HCT116 (cell line): ENCODE data around the gene DIP2B. TPM values are rescaled to one million over a fixed set of nuclear protein-coding genes. Genes with fewer than 3 reads are reported as not detected.

Experiments
- ATAC-seq: fragments of 200-7000 bp; cut with Tn5 transposase; 2 replicates; pipeline ENCODE4 v1.9.1; 2020; ENCODE audit warnings: mild to moderate bottlenecking, moderate library complexity
- BruUV-seq: library from RNA; stranded (reverse); fragments of 400-500 nt; replicated peaks from 2 replicates; lab custom pipeline; 2021; lab: Mats Ljungman, UMichigan
- CTCF ChIA-PET: fragments of 300-600 bp; sonication (Branson Sonifier 250); formaldehyde crosslinking; loops from one replicate; lab custom pipeline; 2021; ENCODE audit warnings: antibody characterized with exemption; lab: Charles Lee
- POLR2A ChIA-PET: fragments of 300-600, 350-600 bp; sonication (Branson Sonifier 250); formaldehyde crosslinking; loops from one replicate; lab custom pipeline; 2021; ENCODE audit warnings: antibody characterized with exemption; lab: Charles Lee
- RAD21 ChIA-PET, 2 experiments: fragments of 300-600 bp; sonication (Branson Sonifier 250); formaldehyde crosslinking; loops; one replicate each; lab custom pipeline; 2023; ENCODE audit warnings: low total read pairs in 2 of 2; ENCODE audit not compliant: uncharacterized antibody in 2 of 2, unreplicated experiment in 2 of 2, low non-redundant PET in 1 of 2; lab: Charles Lee
- DNase-seq: peaks from one replicate; pipeline ENCODE4 v3.0.0-alpha.2; 2010; ENCODE audit warnings: low read depth, low spot score
- H2AFZ ChIP-seq: fragments of 200-600 bp; shearing (Covaris generic), sonication (generic); 2 replicates; pipeline ENCODE4 v1.6.1; 2017; ENCODE audit warnings: low read depth, mixed run types, mixed read lengths, antibody characterized with exemption, low read length; ENCODE audit not compliant: poor library complexity, severe bottlenecking
- H3K27ac ChIP-seq: 2 replicates; pipeline ENCODE4 v1.5.1; 2012; ENCODE audit warnings: low read depth, low read length
- H3K27me3 ChIP-seq: fragments of 200-600 bp; sonication (generic); 2 replicates; pipeline ENCODE4 v1.6.1; 2016; ENCODE audit warnings: mixed run types, low read length, mixed read lengths; ENCODE audit not compliant: insufficient read depth
- H3K36me3 ChIP-seq, 2 experiments: fragments of 200-500 bp in 1 of 2; fragments of 200-600 bp in 1 of 2; sonication (Bioruptor generic) in 1 of 2; sonication (generic) in 1 of 2; 2 replicates each; pipeline versions ENCODE4 v1.5.1 to v1.6.1; 2014 to 2016; ENCODE audit warnings: low read length in 2 of 2, inconsistent platforms in 1 of 2, mixed read lengths in 1 of 2, mixed run types in 1 of 2; ENCODE audit not compliant: insufficient read depth in 2 of 2, control insufficient read depth in 1 of 2
- H3K4me1 ChIP-seq, 2 experiments: fragments of 200-600 bp in 1 of 2; sonication (generic) in 1 of 2; 2 replicates each; pipeline versions ENCODE4 v1.5.1 to v1.6.1; 2012 to 2017; ENCODE audit warnings: low read length in 2 of 2, inconsistent platforms in 1 of 2, mild to moderate bottlenecking in 1 of 2, mixed read lengths in 1 of 2, mixed run types in 1 of 2, moderate library complexity in 1 of 2; ENCODE audit not compliant: insufficient read depth in 2 of 2, control insufficient read depth in 1 of 2
- H3K4me2 ChIP-seq: fragments of 200-600 bp; sonication (generic); 2 replicates; pipeline ENCODE4 v1.6.1; 2017; ENCODE audit warnings: mixed run types, low read length, mixed read lengths
- H3K4me3 ChIP-seq, 2 experiments: fragments of 200-600 bp in 1 of 2; sonication (generic) in 1 of 2; replicated peaks in 1 of 2; 2 replicates each; pipeline ENCODE4 v1.5.1; 2011 to 2016; ENCODE audit warnings: low read length in 2 of 2, control low read depth in 1 of 2, low read depth in 1 of 2, mild to moderate bottlenecking in 1 of 2, mixed read lengths in 1 of 2, mixed run types in 1 of 2
- H3K79me2 ChIP-seq: fragments of 200-600 bp; sonication (generic); 2 replicates; pipeline ENCODE4 v1.6.1; 2017; ENCODE audit warnings: mild to moderate bottlenecking, mixed run types, low read length, moderate library complexity, mixed read lengths; ENCODE audit not compliant: insufficient read depth
- H3K9ac ChIP-seq: fragments of 200-600 bp; sonication (generic); 2 replicates; pipeline ENCODE4 v1.6.1; 2016; ENCODE audit warnings: low read length, mixed read lengths
- H3K9me2 ChIP-seq: fragments of 200-600 bp; sonication (generic), shearing (Covaris generic); 2 replicates; pipeline ENCODE4 v1.6.1; 2017; ENCODE audit warnings: mixed run types, mild to moderate bottlenecking, moderate library complexity; ENCODE audit not compliant: insufficient read depth
- H3K9me3 ChIP-seq, 2 experiments: fragments of 200-500 bp in 1 of 2; fragments of 200-600 bp in 1 of 2; sonication (Bioruptor generic) in 1 of 2; sonication (generic) in 1 of 2; 2 replicates each; pipeline ENCODE4 v1.6.1; 2014 to 2017; ENCODE audit warnings: low read length in 2 of 2, mixed read lengths in 2 of 2, inconsistent platforms in 1 of 2, low read depth in 1 of 2, mild to moderate bottlenecking in 1 of 2, mixed run types in 1 of 2, moderate library complexity in 1 of 2; ENCODE audit not compliant: control insufficient read depth in 1 of 2, insufficient read depth in 1 of 2
- H4K20me1 ChIP-seq: fragments of 200-600 bp; sonication (generic), shearing (Covaris generic); 2 replicates; pipeline ENCODE4 v1.6.1; 2017; ENCODE audit warnings: mixed run types, mild to moderate bottlenecking, moderate library complexity; ENCODE audit not compliant: insufficient read depth
- CBX3 ChIP-seq: IDR thresholded peaks from 2 replicates; pipeline ENCODE4 v1.6.1; 2012; ENCODE audit warnings: low read depth
- FOSL1 ChIP-seq: IDR thresholded peaks from 2 replicates; pipeline ENCODE4 v1.6.1; 2012; ENCODE audit warnings: low read depth
- JUND ChIP-seq: IDR thresholded peaks from 2 replicates; pipeline ENCODE4 v1.6.1; 2012
- POLR2AphosphoS5 ChIP-seq: IDR thresholded peaks from 2 replicates; pipeline ENCODE4 v1.6.1; 2011; ENCODE audit warnings: mild to moderate bottlenecking, low read depth, low read length, moderate library complexity
- SIN3A ChIP-seq: IDR thresholded peaks from 2 replicates; pipeline ENCODE4 v1.6.1; 2012; ENCODE audit warnings: low read depth
- SP1 ChIP-seq: IDR thresholded peaks from 2 replicates; pipeline ENCODE4 v1.6.1; 2012; ENCODE audit warnings: low read depth
- SRF ChIP-seq: IDR thresholded peaks from 2 replicates; pipeline ENCODE4 v1.6.1; 2012; ENCODE audit warnings: low read depth
- TCF7L2 ChIP-seq: IDR thresholded peaks from 2 replicates; pipeline ENCODE4 v1.7.0; 2011; ENCODE audit warnings: borderline replicate concordance, inconsistent platforms; ENCODE audit not compliant: insufficient read depth, insufficient read length; ENCODE audit errors: extremely low read depth
- ZNF274 ChIP-seq: fragments of 200-500 bp; sonication (Bioruptor generic); IDR thresholded peaks from 2 replicates; pipeline ENCODE4 v1.6.1; 2014; ENCODE audit warnings: mild to moderate bottlenecking, low read depth, low read length, inconsistent platforms
- intact Hi-C: fragments of 100-400 bp; cut with micrococcal nuclease; formaldehyde crosslinking; loops from 2 replicates; pipeline ENCODE4 v1.10.0; 2022
- total RNA-seq: library from RNA; stranded (reverse); gene quantifications from one replicate; pipeline ENCODE4 v1.2.1, GENCODE V29; 2021; ENCODE audit not compliant: unreplicated experiment
- TF ChIP-seq, protein P1 (sequence below): IDR thresholded peaks from 2 replicates; pipeline ENCODE4 v1.6.1; 2012
- TF ChIP-seq, protein P2 (sequence below): IDR thresholded peaks from 2 replicates; pipeline ENCODE4 v1.6.1; 2011; ENCODE audit warnings: mild to moderate bottlenecking, low read length, moderate library complexity; ENCODE audit not compliant: insufficient replicate concordance; ENCODE audit errors: extremely low read depth
- TF ChIP-seq, protein P3 (sequence below): IDR thresholded peaks from 2 replicates; pipeline ENCODE4 v1.6.1; 2012; ENCODE audit warnings: low read depth

The DIP2B gene
- total RNA-seq, 1 experiment from 2014 or later: 32.3 TPM

DNA sequence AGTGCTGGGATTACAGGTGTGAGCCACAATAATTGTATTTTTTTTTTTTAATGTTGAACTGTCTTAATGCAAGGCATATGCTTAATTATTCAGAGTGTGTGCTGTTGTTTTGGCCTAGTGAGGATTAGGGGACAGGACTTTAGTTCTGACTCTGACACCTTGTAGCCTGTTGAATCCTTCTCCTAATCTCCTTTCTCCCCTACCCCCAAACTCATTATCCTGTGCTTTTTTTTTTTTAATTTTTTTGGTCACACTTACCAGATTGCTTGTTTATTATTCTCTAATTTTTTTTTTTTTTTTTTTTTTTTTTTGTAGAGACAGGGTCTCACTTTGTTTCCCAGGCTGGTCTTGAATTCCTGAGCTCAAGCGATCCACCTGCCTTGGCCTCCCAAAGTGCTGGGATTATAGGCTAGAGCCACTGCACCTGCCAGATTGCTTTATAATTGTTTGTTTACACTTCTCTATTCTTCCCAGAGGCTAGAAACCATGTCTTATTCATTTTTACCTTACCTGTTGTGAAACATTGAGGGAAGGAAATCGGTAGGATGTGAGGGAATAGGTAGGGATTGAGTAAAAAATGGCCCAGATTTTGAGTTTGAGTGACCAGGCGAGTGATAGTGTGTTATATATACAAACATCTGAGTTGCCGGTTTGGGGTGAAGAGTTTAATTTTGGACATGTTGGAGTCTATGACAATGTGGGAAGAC, 32.2 kb downstream of the DIP2B start:
- no peak for TF ChIP-seq SP1
- no peak for TF ChIP-seq ZNF274
- no peak for TF ChIP-seq FOSL1
- no peak for TF ChIP-seq SRF
- no peak for TF ChIP-seq TCF7L2
- TF ChIP-seq POLR2AphosphoS5: no peak
- Histone ChIP-seq H3K79me2 (peaks cover 74% of the 10 kb centered on the region), H3K4me2 (peak overlapping the region; percentile 71), H2AFZ (no peak overlapping the region), H3K4me3 (peak overlapping the region in 1 of 2 experiments; percentile 41; a peak in 2 of 4 replicates), H3K27me3 (no peaks in the 10 kb centered on the region), H4K20me1 (no peaks in the 10 kb centered on the region), H3K9ac (0 out of 2 replicates have a peak overlapping the region, but pooled peaks have one; percentile 55), H3K36me3 (no peaks in the 10 kb centered on the region), H3K9me2 (no peaks in the 10 kb centered on the region), H3K9me3 (no peaks in the 10 kb centered on the region), H3K4me1 (peaks cover 66 to 84% of the 10 kb centered on the region in 2 experiments), H3K27ac (no peak overlapping the region)
- intact Hi-C loops: no loop called here
- POLR2A ChIA-PET: no interaction called here
- BruUV-seq: no TSS peak
- DNase-seq: no peak
- no peak for ATAC-seq
- CTCF ChIA-PET: interaction anchor here (0.7 to 1.3 kb wide), 2 partner anchors 101 to 796 kb away, joined by 3 read pairs; partner anchors contain the start of gene TMBIM6
- RAD21 ChIA-PET: interaction anchor here in 1 of 2 experiments (0.6 kb wide), 1 partner anchor 138 kb away, joined by 5 read pairs; no protein-coding TSS in a partner anchor

GRCh38 chr12:50537538-50537919, 32.7 kb downstream of the DIP2B start:
- no peaks in the 10 kb centered on the region for H3K27me3 ChIP-seq
- peak overlapping the region in 1 of 2 experiments; percentile 41; a peak in 2 of 4 replicates for H3K4me3 ChIP-seq
- no peaks in the 10 kb centered on the region for H3K9me2 ChIP-seq
- H2AFZ ChIP-seq: no peak overlapping the region
- intact Hi-C loops: no loop called here
- no peaks in the 10 kb centered on the region for H3K36me3 ChIP-seq
- peak overlapping the region; percentile 20; the same call in 1 of the 2 replicates for H3K27ac ChIP-seq
- DNase-seq (peak; percentile 56), ATAC-seq (peak; percentile 33)
- peak overlapping the region; percentile 71 for H3K4me2 ChIP-seq
- no TSS peak for BruUV-seq
- ChIA-PET CTCF (interaction anchor here (0.7 to 1.3 kb wide), 2 partner anchors 101 to 796 kb away, joined by 3 read pairs; partner anchors contain the start of gene TMBIM6), RAD21 (interaction anchor here in 1 of 2 experiments (0.6 kb wide), 1 partner anchor 138 kb away, joined by 5 read pairs; no protein-coding TSS in a partner anchor), POLR2A (no interaction called here)
- peaks cover 67 to 84% of the 10 kb centered on the region in 2 experiments for H3K4me1 ChIP-seq
- H3K9me3 ChIP-seq: no peaks in the 10 kb centered on the region
- H3K79me2 ChIP-seq: peaks cover 77% of the 10 kb centered on the region
- no peak for TF ChIP-seq TCF7L2
- TF ChIP-seq, protein P1, sequence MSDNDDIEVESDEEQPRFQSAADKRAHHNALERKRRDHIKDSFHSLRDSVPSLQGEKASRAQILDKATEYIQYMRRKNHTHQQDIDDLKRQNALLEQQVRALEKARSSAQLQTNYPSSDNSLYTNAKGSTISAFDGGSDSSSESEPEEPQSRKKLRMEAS: 0 out of 2 replicates have a peak, but pooled peaks have one; percentile 23
- TF ChIP-seq, protein P2, sequence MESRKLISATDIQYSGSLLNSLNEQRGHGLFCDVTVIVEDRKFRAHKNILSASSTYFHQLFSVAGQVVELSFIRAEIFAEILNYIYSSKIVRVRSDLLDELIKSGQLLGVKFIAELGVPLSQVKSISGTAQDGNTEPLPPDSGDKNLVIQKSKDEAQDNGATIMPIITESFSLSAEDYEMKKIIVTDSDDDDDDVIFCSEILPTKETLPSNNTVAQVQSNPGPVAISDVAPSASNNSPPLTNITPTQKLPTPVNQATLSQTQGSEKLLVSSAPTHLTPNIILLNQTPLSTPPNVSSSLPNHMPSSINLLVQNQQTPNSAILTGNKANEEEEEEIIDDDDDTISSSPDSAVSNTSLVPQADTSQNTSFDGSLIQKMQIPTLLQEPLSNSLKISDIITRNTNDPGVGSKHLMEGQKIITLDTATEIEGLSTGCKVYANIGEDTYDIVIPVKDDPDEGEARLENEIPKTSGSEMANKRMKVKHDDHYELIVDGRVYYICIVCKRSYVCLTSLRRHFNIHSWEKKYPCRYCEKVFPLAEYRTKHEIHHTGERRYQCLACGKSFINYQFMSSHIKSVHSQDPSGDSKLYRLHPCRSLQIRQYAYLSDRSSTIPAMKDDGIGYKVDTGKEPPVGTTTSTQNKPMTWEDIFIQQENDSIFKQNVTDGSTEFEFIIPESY: no peak
- TF ChIP-seq, protein P3, sequence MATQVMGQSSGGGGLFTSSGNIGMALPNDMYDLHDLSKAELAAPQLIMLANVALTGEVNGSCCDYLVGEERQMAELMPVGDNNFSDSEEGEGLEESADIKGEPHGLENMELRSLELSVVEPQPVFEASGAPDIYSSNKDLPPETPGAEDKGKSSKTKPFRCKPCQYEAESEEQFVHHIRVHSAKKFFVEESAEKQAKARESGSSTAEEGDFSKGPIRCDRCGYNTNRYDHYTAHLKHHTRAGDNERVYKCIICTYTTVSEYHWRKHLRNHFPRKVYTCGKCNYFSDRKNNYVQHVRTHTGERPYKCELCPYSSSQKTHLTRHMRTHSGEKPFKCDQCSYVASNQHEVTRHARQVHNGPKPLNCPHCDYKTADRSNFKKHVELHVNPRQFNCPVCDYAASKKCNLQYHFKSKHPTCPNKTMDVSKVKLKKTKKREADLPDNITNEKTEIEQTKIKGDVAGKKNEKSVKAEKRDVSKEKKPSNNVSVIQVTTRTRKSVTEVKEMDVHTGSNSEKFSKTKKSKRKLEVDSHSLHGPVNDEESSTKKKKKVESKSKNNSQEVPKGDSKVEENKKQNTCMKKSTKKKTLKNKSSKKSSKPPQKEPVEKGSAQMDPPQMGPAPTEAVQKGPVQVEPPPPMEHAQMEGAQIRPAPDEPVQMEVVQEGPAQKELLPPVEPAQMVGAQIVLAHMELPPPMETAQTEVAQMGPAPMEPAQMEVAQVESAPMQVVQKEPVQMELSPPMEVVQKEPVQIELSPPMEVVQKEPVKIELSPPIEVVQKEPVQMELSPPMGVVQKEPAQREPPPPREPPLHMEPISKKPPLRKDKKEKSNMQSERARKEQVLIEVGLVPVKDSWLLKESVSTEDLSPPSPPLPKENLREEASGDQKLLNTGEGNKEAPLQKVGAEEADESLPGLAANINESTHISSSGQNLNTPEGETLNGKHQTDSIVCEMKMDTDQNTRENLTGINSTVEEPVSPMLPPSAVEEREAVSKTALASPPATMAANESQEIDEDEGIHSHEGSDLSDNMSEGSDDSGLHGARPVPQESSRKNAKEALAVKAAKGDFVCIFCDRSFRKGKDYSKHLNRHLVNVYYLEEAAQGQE: no peak
- TF ChIP-seq SRF: peak; percentile 35; the same call in 1 of the 2 replicates
- TF ChIP-seq SIN3A: peak; percentile 53; the same call in 1 of the 2 replicates
- TF ChIP-seq CBX3: peak; percentile 83; the same call in 1 of the 2 replicates
- TF ChIP-seq SP1: peak; percentile 77
- TF ChIP-seq FOSL1: peak; percentile 87
- TF ChIP-seq JUND: peak; percentile 69
- H3K9ac ChIP-seq: peak overlapping the region; percentile 55
- no peaks in the 10 kb centered on the region for H4K20me1 ChIP-seq
